Fibroblast of lung (primary cell): ENCODE data around the gene TIAM1. TPM values are rescaled to one million over a fixed set of nuclear protein-coding genes. Genes with fewer than 3 reads are reported as not detected.

Experiments
- DNase-seq, 2 donors: peaks; one replicate each; pipeline versions ENCODE4 v3.0.0 to v3.0.0-alpha.2; 2010; ENCODE audit warnings: low read depth in 2 of 2
- H2AFZ ChIP-seq: 2 replicates; pipeline ENCODE4 v1.5.1; 2012; ENCODE audit warnings: low read length, control low read depth, inconsistent platforms
- H3K27ac ChIP-seq: 2 replicates; pipeline ENCODE4 v1.5.1; 2011; ENCODE audit warnings: low read length, control low read depth; ENCODE audit not compliant: insufficient read depth
- H3K27me3 ChIP-seq: 2 replicates; pipeline ENCODE4 v1.5.1; 2011; ENCODE audit warnings: mild to moderate bottlenecking, low read length; ENCODE audit not compliant: control insufficient read depth, insufficient read depth
- H3K36me3 ChIP-seq: 2 replicates; pipeline ENCODE4 v1.5.1; 2011; ENCODE audit warnings: low read length; ENCODE audit not compliant: control insufficient read depth, insufficient read depth
- H3K4me1 ChIP-seq: 2 replicates; pipeline ENCODE4 v1.5.1; 2011; ENCODE audit warnings: low read length; ENCODE audit not compliant: control insufficient read depth, insufficient read depth; ENCODE audit errors: extremely low read depth
- H3K4me2 ChIP-seq: 2 replicates; pipeline ENCODE4 v1.5.1; 2011; ENCODE audit warnings: low read length, control low read depth; ENCODE audit not compliant: insufficient read depth; ENCODE audit errors: extremely low read depth
- H3K4me3 ChIP-seq, 4 experiments: fragments of 200-600 bp in 1 of 4; sonication (generic) in 1 of 4; replicated peaks in 1 of 4; 2 replicates each; pipeline ENCODE4 v1.5.1; 2011 to 2016; ENCODE audit warnings: low read length in 4 of 4, low read depth in 3 of 4, mild to moderate bottlenecking in 3 of 4, control low read depth in 2 of 4, inconsistent platforms in 1 of 4, mixed read lengths in 1 of 4; ENCODE audit not compliant: insufficient read depth in 1 of 4; ENCODE audit errors: control extremely low read depth in 1 of 4
- H3K79me2 ChIP-seq: 2 replicates; pipeline ENCODE4 v1.5.1; 2012; ENCODE audit warnings: mild to moderate bottlenecking, low read length, inconsistent platforms; ENCODE audit not compliant: control insufficient read depth, insufficient read depth
- H3K9ac ChIP-seq: 2 replicates; pipeline ENCODE4 v1.5.1; 2011; ENCODE audit warnings: mild to moderate bottlenecking, low read length, control low read depth; ENCODE audit not compliant: insufficient read depth
- H3K9me3 ChIP-seq: 2 replicates; pipeline ENCODE4 v1.5.1; 2012; ENCODE audit warnings: low read depth, low read length; ENCODE audit not compliant: control insufficient read depth, insufficient read depth
- H4K20me1 ChIP-seq: 2 replicates; pipeline ENCODE4 v1.5.1; 2011; ENCODE audit warnings: low read length; ENCODE audit not compliant: control insufficient read depth, insufficient read depth; ENCODE audit errors: extremely low read depth
- EZH2 ChIP-seq: IDR thresholded peaks from 2 replicates; pipeline ENCODE4 v1.5.1; 2012; ENCODE audit warnings: low read length, control low read depth, mild to moderate bottlenecking; ENCODE audit errors: missing control alignments
- polyA plus RNA-seq, 2 donors: library from polyadenylated mRNA; depleted of rRNA in 1 of 2; stranded (reverse) in 1 of 2; unstranded in 1 of 2; fragments of >200 nt; gene quantifications; 2 replicates each; pipeline ENCODE4 v1.2.1, GENCODE V29; 2011 to 2012; ENCODE audit warnings: missing spikeins in 1 of 2
- total RNA-seq: library from RNA; depleted of rRNA; stranded (reverse); fragments of >200 nt; gene quantifications from 2 replicates; pipeline ENCODE4 v1.2.1, GENCODE V29; 2014
- TF ChIP-seq, protein P1 (sequence below), 2 donors: IDR thresholded peaks in 1 of 2; conservative IDR thresholded peaks in 1 of 2; 1 replicate in 1 of 2; 2 replicates in 1 of 2; pipeline ENCODE4 v1.5.1; 2011 to 2012; ENCODE audit warnings: low read length in 2 of 2, control low read depth in 1 of 2, inconsistent platforms in 1 of 2, low read depth in 1 of 2, mild to moderate bottlenecking in 1 of 2

The TIAM1 gene
- total and polyA plus RNA-seq, 2 donors (not counting 1 experiment from before 2014, with no cell fraction given): under 0.01 to 0.52 TPM

DNA sequence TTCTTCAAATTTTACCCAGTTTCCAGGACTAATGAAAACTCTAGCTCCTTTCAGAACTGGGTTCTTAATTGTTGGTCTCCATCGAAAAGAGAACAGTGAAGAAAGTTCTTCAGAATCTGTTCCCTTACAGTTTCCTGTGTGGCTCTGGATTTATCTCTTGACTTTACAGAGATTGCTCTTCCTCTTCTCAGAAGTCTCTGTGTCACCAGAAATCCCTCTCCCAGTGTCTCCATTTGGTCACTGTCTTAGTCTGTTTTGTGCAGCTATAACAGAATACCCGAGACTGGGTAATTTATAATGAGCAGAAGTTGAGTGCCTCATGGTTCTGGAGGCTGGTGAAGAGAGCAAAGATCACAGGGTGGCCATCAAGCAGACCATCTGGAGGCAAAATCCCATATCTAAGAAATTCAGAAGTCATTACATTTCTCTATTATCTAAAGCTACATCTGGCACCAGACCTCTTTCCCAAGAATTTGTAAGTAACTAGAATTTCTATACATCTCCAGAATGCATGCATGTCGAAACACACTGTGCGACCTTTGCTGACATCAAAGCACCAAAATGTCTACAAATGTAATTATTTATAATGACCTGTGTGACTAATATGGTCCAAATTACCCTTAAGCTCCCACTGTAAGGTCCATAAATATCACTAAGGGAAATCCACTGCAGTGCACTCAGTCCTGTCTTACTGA lies 240.3 kb downstream of the TIAM1 start:
- DNase-seq: no peak
- H3K79me2 ChIP-seq: no peaks in the 10 kb centered on the region
- H3K4me2 ChIP-seq: no peak overlapping the region

DNA sequence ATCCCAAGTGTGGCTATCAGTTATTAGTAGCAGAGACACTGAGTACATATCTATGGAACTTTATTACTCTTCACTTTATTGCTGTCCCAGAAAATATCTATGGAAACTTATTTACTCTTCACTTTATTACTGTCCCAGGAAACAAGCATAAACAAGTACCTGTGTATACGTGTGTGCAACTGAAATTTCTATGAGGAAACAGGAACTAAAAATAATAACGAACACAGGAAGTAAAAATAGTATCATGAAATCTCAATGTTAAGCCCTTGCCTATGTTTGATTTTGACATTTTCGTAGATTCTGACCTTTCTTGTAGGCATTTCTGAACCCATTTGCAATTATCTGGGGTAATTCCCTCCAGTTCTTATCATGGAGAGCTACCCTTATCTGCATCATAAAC lies 240.9 kb downstream of the TIAM1 start:
- TF ChIP-seq EZH2: no peak
- TF ChIP-seq, protein P1, sequence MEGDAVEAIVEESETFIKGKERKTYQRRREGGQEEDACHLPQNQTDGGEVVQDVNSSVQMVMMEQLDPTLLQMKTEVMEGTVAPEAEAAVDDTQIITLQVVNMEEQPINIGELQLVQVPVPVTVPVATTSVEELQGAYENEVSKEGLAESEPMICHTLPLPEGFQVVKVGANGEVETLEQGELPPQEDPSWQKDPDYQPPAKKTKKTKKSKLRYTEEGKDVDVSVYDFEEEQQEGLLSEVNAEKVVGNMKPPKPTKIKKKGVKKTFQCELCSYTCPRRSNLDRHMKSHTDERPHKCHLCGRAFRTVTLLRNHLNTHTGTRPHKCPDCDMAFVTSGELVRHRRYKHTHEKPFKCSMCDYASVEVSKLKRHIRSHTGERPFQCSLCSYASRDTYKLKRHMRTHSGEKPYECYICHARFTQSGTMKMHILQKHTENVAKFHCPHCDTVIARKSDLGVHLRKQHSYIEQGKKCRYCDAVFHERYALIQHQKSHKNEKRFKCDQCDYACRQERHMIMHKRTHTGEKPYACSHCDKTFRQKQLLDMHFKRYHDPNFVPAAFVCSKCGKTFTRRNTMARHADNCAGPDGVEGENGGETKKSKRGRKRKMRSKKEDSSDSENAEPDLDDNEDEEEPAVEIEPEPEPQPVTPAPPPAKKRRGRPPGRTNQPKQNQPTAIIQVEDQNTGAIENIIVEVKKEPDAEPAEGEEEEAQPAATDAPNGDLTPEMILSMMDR (conservative IDR thresholded peaks at IDR 0.05 in 1 of 2, IDR thresholded peaks at IDR 0.05 in 1 of 2; ENCODE audit: low read depth in 1 of 2, low read length in 2 of 2): no peak
- Histone ChIP-seq H3K4me2 (no peak overlapping the region), H3K9me3 (no peaks in the 10 kb centered on the region), H3K79me2 (no peaks in the 10 kb centered on the region), H4K20me1 (no peaks in the 10 kb centered on the region), H3K4me3 (no peak overlapping the region), H3K27ac (no peak overlapping the region), H3K36me3 (no peaks in the 10 kb centered on the region), H3K9ac (no peak overlapping the region), H2AFZ (no peak overlapping the region), H3K4me1 (no peaks in the 10 kb centered on the region), H3K27me3 (no peaks in the 10 kb centered on the region)
- no peak for DNase-seq

More for the DNA sequence above, 240.3 kb downstream of the TIAM1 start:
- no peak overlapping the region for H3K4me3 ChIP-seq
- no peaks in the 10 kb centered on the region for H3K36me3 ChIP-seq
- no peak overlapping the region for H2AFZ ChIP-seq
- TF ChIP-seq EZH2: no peak
- TF ChIP-seq, protein P1 (conservative IDR thresholded peaks at IDR 0.05 in 1 of 2, IDR thresholded peaks at IDR 0.05 in 1 of 2; ENCODE audit: low read depth in 1 of 2, low read length in 2 of 2): no peak
- H3K9me3 ChIP-seq: no peaks in the 10 kb centered on the region
- H3K27me3 ChIP-seq: no peaks in the 10 kb centered on the region
- no peak overlapping the region for H3K9ac ChIP-seq
- no peaks in the 10 kb centered on the region for H4K20me1 ChIP-seq
- no peaks in the 10 kb centered on the region for H3K4me1 ChIP-seq
- H3K27ac ChIP-seq: no peak overlapping the region

DNA sequence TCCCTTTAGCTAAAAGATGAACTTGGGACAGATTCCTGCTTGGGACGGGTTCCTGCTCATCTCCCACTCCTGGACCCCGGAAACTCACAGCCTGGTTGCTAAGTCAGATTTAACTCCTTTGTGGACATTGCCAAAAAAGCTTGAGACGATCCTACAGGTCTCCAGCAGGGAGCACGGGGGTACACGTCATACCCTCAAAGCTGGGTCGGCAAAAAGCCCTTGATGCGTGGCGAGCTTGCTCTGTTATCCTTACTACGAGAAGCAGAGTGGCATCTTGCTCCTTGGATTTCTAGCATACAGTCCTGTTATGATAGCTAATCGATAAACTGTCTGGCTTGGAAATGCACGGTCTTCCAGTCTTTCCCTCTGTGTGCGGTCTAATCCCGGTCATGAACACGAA lies 244.9 kb downstream of the TIAM1 start:
- Histone ChIP-seq H3K9me3 (no peaks in the 10 kb centered on the region), H3K27me3 (no peaks in the 10 kb centered on the region), H3K9ac (no peak overlapping the region), H3K36me3 (no peaks in the 10 kb centered on the region), H3K4me2 (no peak overlapping the region), H3K79me2 (no peaks in the 10 kb centered on the region), H4K20me1 (no peaks in the 10 kb centered on the region), H3K4me3 (no peak overlapping the region), H3K27ac (no peak overlapping the region), H3K4me1 (no peaks in the 10 kb centered on the region), H2AFZ (no peak overlapping the region)
- no peak for DNase-seq
- TF ChIP-seq, protein P1 (conservative IDR thresholded peaks at IDR 0.05 in 1 of 2, IDR thresholded peaks at IDR 0.05 in 1 of 2; ENCODE audit: low read depth in 1 of 2, low read length in 2 of 2): no peak
- TF ChIP-seq EZH2: no peak
